Heart left ventricle (tissue), 16 donors: Measurements from ENCODE around the gene YIPF3. TPM values are rescaled to one million over a fixed set of nuclear protein-coding genes. Genes with fewer than 3 reads are reported as not detected.

Experiments used
- ATAC-seq, 4 donors: fragments of 200-7000 bp; cut with Tn5 transposase; one replicate each; pipeline ENCODE4 v1.9.1; 2020 to 2022; ENCODE audit warnings: moderate library complexity in 4 of 4, mild to moderate bottlenecking in 3 of 4, moderate number of reproducible peaks in 1 of 4
- DNase-seq, 5 donors: peaks; one replicate each; pipeline ENCODE4 v3.0.0-alpha.2; 2020
- H3K27ac ChIP-seq, 12 donors: fragments of 200-600 bp; sonication (generic) in 4 of 12; one replicate each; pipeline versions ENCODE4 v1.5.0 to v1.8.0; 2016 to 2022; ENCODE audit warnings: mild to moderate bottlenecking in 2 of 12
- H3K27me3 ChIP-seq, 9 donors: fragments of 200-600 bp; sonication (generic) in 2 of 9; one replicate each; pipeline versions ENCODE4 v1.5.1 to v1.8.0; 2016 to 2022; ENCODE audit warnings: mild to moderate bottlenecking in 3 of 9
- H3K36me3 ChIP-seq, 9 donors: fragments of 200-600 bp; sonication (generic) in 2 of 9; one replicate each; pipeline versions ENCODE4 v1.5.0 to v1.8.0; 2018 to 2022; ENCODE audit warnings: mild to moderate bottlenecking in 2 of 9
- H3K4me1 ChIP-seq, 12 donors: fragments of 200-600 bp; sonication (generic) in 4 of 12; one replicate each; pipeline versions ENCODE4 v1.5.0 to v1.8.0; 2016 to 2022; ENCODE audit warnings: mild to moderate bottlenecking in 3 of 12
- H3K4me3 ChIP-seq, 12 donors: fragments of 200-600 bp; sonication (generic) in 4 of 12; one replicate each; pipeline versions ENCODE4 v1.5.0 to v1.8.0; 2017 to 2022; ENCODE audit warnings: mild to moderate bottlenecking in 9 of 12, moderate library complexity in 4 of 12
- H3K9me3 ChIP-seq, 12 donors: fragments of 200-600 bp; sonication (generic) in 4 of 12; one replicate each; pipeline versions ENCODE4 v1.5.0 to v1.8.0; 2016 to 2022; ENCODE audit warnings: mild to moderate bottlenecking in 1 of 12
- CTCF ChIP-seq, 12 donors: fragments of 200-600 bp; sonication (generic) in 4 of 12; IDR thresholded peaks; one replicate each; pipeline versions ENCODE4 v1.5.0 to v1.8.0; 2018 to 2022; ENCODE audit warnings: antibody characterized with exemption in 12 of 12, mild to moderate bottlenecking in 5 of 12
- POLR2A ChIP-seq, 2 donors: fragments of 450-650 bp; IDR thresholded peaks; one replicate each; pipeline ENCODE4 v1.6.1; 2017; ENCODE audit warnings: antibody characterized with exemption in 2 of 2, mild to moderate bottlenecking in 2 of 2, moderate library complexity in 2 of 2
- WGBS, 4 donors: extraction: QIAGEN DNeasy Blood & Tissue Kit in 2 of 4; methylation state at CpG; one replicate each; pipeline versions ENCODE4 v1.1.5 to v1.1.7; 2013 to 2018; 5-methylcytosine and 5-hydroxymethylcytosine counted together
- intact Hi-C, 10 donors: fragments of 100-400 bp; cut with DNase I; formaldehyde crosslinking; loops; one replicate each; pipeline versions ENCODE4 v1.11.1 to v1.14.2; 2022
- polyA plus RNA-seq, 2 donors: library from polyadenylated mRNA; stranded (reverse); fragments of 200-250 nt; gene quantifications; one replicate each; pipeline ENCODE4 v1.2.3, GENCODE V29; 2013
- total RNA-seq, 9 donors: library from RNA; depleted of rRNA in 2 of 9; stranded (reverse); fragments of >200 nt in 2 of 9; fragmentation: NEBNext Ultra II Directional in 3 of 9; extraction: Animal tissue kit (Norgen Biotek cat#: 25700) in 3 of 9; gene quantifications; one replicate each; pipeline versions ENCODE4 v1.1.0 to v1.2.4, GENCODE V29; 2016 to 2023
- donor health status: ischemic (EF 13 %, LVEDD 7.1; RV severe dilation, severe dysfunction).
- donor health status: healthy with polysubstance abuse.
- donor health status: DM: no; HTN: yes; CAD: no.
- donor health status: DM: no; HTN: no; CAD: no.
- donor health status: ischemic (EF 25% LVEDD 6.9; RV normal size, moderate dysfunction).
- donor health status: ischemic (EF 25% LVEDD 5.7; RV mildly dilated, moderate dysfunction).
- donor health status: healthy.
- donor health status: DM: yes; HTN: yes; CAD: no.
- donor health status: ischemic (EF 35%, LVEDD 5.7; RV mildly dilated, moderate dysfunction).
- donor health status: nonischemic (EF 11% LVEDD 7.7; RV severe dilation, severe dysfunction).
- donor health status: DM: yes; HTN: yes; CAD: no.
- donor health status: PGD.
- donor health status: ischemic (EF 29% LVEDD 5.4; RV normal size, mild dysfunction).
- donor health status: nonischemic (EF 23%, LVEDD 6.1; RV moderate dilation, normal function).

The YIPF3 gene
- total and polyA plus RNA-seq, 11 donors: 63.4 to 132 (median 75.3) TPM

GRCh38 chr6:43465948-43466347, 50.8 kb downstream of the YIPF3 start:
- peaks cover 0 to 10% (median 0%) of the 10 kb centered on the region in 9 donors for H3K27me3 ChIP-seq
- no peak overlapping the region for H3K4me3 ChIP-seq
- WGBS, 4 donors: 60 to 85% (median 80%) methylated on average over 2 of the region's 2 CpGs
- H3K9me3 ChIP-seq: no peaks in the 10 kb centered on the region
- TF ChIP-seq POLR2A (IDR thresholded peaks at IDR 0.05) (no peak), CTCF (IDR thresholded peaks at IDR 0.05) (no peak)
- H3K36me3 ChIP-seq: no peaks in the 10 kb centered on the region
- DNase-seq: no peak
- H3K27ac ChIP-seq: no peak overlapping the region
- peaks cover 0 to 25% (median 4%) of the 10 kb centered on the region in 12 donors for H3K4me1 ChIP-seq
- intact Hi-C loops: no loop called here
- ATAC-seq: no peak

GRCh38 chr6:43464337-43464736, 52.4 kb downstream of the YIPF3 start:
- Histone ChIP-seq H3K36me3 (no peaks in the 10 kb centered on the region), H3K27ac (no peak overlapping the region), H3K4me1 (peaks cover 0 to 20% (median 4%) of the 10 kb centered on the region in 12 donors), H3K4me3 (no peak overlapping the region), H3K9me3 (no peaks in the 10 kb centered on the region), H3K27me3 (peaks cover 0 to 12% (median 0%) of the 10 kb centered on the region in 9 donors)
- no peak for ATAC-seq
- intact Hi-C loops: no loop called here
- no peak for DNase-seq
- 84 to 89% (median 86%) methylated on average over 8 of the region's 8 CpGs for WGBS, 4 donors
- no peak for TF ChIP-seq POLR2A (IDR thresholded peaks at IDR 0.05)
- TF ChIP-seq CTCF (IDR thresholded peaks at IDR 0.05): no peak

DNA sequence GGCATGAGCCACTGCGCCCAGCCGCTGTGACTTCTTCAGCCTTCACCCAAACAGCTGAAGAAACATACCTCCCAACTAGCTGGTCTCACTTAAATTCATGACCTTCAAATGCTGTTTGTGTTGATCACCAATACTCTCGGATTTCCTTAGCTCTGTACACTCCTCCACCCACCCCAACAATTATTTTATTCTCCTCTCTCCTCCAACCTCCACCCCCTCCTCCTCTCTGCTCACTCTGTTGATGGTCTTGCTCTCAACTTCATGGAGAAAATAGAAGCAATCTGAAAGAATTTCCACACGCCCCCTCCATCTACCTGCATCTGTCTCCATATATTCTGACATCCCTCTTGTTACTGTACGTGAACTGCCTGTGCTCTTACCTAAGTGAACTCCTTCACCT, 54.8 kb downstream of the YIPF3 start:
- Histone ChIP-seq H3K36me3 (no peaks in the 10 kb centered on the region), H3K27me3 (peaks cover 0 to 23% (median 0%) of the 10 kb centered on the region in 9 donors), H3K4me1 (no peaks in the 10 kb centered on the region), H3K9me3 (no peaks in the 10 kb centered on the region), H3K27ac (no peak overlapping the region), H3K4me3 (no peak overlapping the region)
- ATAC-seq (no peak), DNase-seq (no peak)
- WGBS, 4 donors: 81 to 89% (median 86%) methylated on average over 5 of the region's 5 CpGs
- intact Hi-C loops: no loop called here
- no peak for TF ChIP-seq POLR2A (IDR thresholded peaks at IDR 0.05)
- TF ChIP-seq CTCF (IDR thresholded peaks at IDR 0.05): no peak

Other genes with a start within 250 kb of the YIPF3 start
- under 1 TPM in 4 of 9 donors, not detected in 5; 0.12 to 0.32 (median 0.14) TPM for gene SLC22A7, start 218.7 kb downstream of the YIPF3 start, total RNA-seq
- under 1 TPM in 1 of 2 donors, not detected in 1; 0.23 TPM for gene SLC22A7, start 218.7 kb downstream of the YIPF3 start, polyA plus RNA-seq
- 10 to 100 TPM in 6 of 9 donors, 1 to 10 TPM in 3; 3.7 to 63.3 (median 20.9) TPM for gene CRIP3, start 208.1 kb downstream of the YIPF3 start, total RNA-seq
- 10 to 100 TPM in 1 of 2 donors, 1 to 10 TPM in 1; 3.6 to 66.7 TPM for gene CRIP3, start 208.1 kb downstream of the YIPF3 start, polyA plus RNA-seq
- 10 to 100 TPM; 10.5 to 15.7 (median 14.3) TPM for gene ZNF318, start 147.3 kb downstream of the YIPF3 start, total RNA-seq
- gene ZNF318, start 147.3 kb downstream of the YIPF3 start, polyA plus RNA-seq: 1 to 10 TPM; 7.3 to 9.2 TPM
- gene ABCC10, start 89.4 kb downstream of the YIPF3 start, total RNA-seq: 10 to 100 TPM in 5 of 9 donors, 1 to 10 TPM in 4; 6.4 to 18.3 (median 10.3) TPM
- 10 to 100 TPM in 1 of 2 donors, 1 to 10 TPM in 1; 7.3 to 19.6 TPM for gene ABCC10, start 89.4 kb downstream of the YIPF3 start, polyA plus RNA-seq
- 1 to 10 TPM in 8 of 9 donors, under 1 TPM in 1; 0.61 to 4.1 (median 2.6) TPM for gene DLK2, start 61.4 kb downstream of the YIPF3 start, total RNA-seq
- 1 to 10 TPM; 3.2 to 8.1 TPM for gene DLK2, start 61.4 kb downstream of the YIPF3 start, polyA plus RNA-seq
- 10 to 100 TPM; 16.9 to 34.5 (median 19.1) TPM for gene TJAP1, start 39.4 kb downstream of the YIPF3 start, total RNA-seq
- gene TJAP1, start 39.4 kb downstream of the YIPF3 start, polyA plus RNA-seq: 10 to 100 TPM; 16.5 TPM
- 1 to 10 TPM in 8 of 9 donors, under 1 TPM in 1; 0.50 to 5.1 (median 1.9) TPM for gene LRRC73, start 6.6 kb downstream of the YIPF3 start, total RNA-seq
- 1 to 10 TPM in 1 of 2 donors, under 1 TPM in 1; 0.53 to 1.9 TPM for gene LRRC73, start 6.6 kb downstream of the YIPF3 start, polyA plus RNA-seq
- 10 to 100 TPM in 8 of 9 donors, 1 to 10 TPM in 1; 9.5 to 20.6 (median 13.5) TPM for gene POLR1C, start 163 bp upstream of the YIPF3 start, total RNA-seq
- 10 to 100 TPM; 11.6 to 52.9 TPM for gene POLR1C, start 163 bp upstream of the YIPF3 start, polyA plus RNA-seq
- 10 to 100 TPM; 11.8 to 22.4 (median 17.2) TPM for gene XPO5, start 59.1 kb upstream of the YIPF3 start, total RNA-seq
- 10 to 100 TPM in 1 of 2 donors, 1 to 10 TPM in 1; 6.0 to 12.7 TPM for gene XPO5, start 59.1 kb upstream of the YIPF3 start, polyA plus RNA-seq
- gene POLH, start 59.3 kb upstream of the YIPF3 start, total RNA-seq: 10 to 100 TPM in 5 of 9 donors, 1 to 10 TPM in 4; 5.5 to 12.2 (median 10.1) TPM
- 1 to 10 TPM; 2.3 to 3.2 TPM for gene POLH, start 59.3 kb upstream of the YIPF3 start, polyA plus RNA-seq
- 10 to 100 TPM; 16.6 to 37.1 (median 26.1) TPM for gene GTPBP2, start 112.3 kb upstream of the YIPF3 start, total RNA-seq
- 10 to 100 TPM; 24.1 to 37.0 TPM for gene GTPBP2, start 112.3 kb upstream of the YIPF3 start, polyA plus RNA-seq
- gene MAD2L1BP, start 118.9 kb upstream of the YIPF3 start, total RNA-seq: 10 to 100 TPM; 24.5 to 33.7 (median 26.6) TPM
- 10 to 100 TPM; 19.8 to 38.6 TPM for gene MAD2L1BP, start 118.9 kb upstream of the YIPF3 start, polyA plus RNA-seq
- under 1 TPM in 6 of 9 donors, not detected in 3; 0.09 to 0.18 (median 0.14) TPM for gene RSPH9, start 128.1 kb upstream of the YIPF3 start, total RNA-seq
- gene RSPH9, start 128.1 kb upstream of the YIPF3 start, polyA plus RNA-seq: under 1 TPM; 0.29 to 0.50 TPM
- gene MRPS18A, start 170.9 kb upstream of the YIPF3 start, total RNA-seq: 10 to 100 TPM; 37.4 to 66.1 (median 39.1) TPM
- gene MRPS18A, start 170.9 kb upstream of the YIPF3 start, polyA plus RNA-seq: 100 to 1,000 TPM in 1 of 2 donors, 10 to 100 TPM in 1; 55.3 to 105 TPM